GM12864 (cell line): ENCODE data around the gene BPIFB1.

Experiments used
- DNase-seq: peaks from one replicate; pipeline ENCODE4 v3.0.0-alpha.2; 2011; ENCODE audit warnings: low read depth
- H3K4me3 ChIP-seq: 2 replicates; pipeline ENCODE4 v1.5.1; 2011; ENCODE audit warnings: mild to moderate bottlenecking, low read depth, low read length, control low read depth
- TF ChIP-seq, protein P1 (sequence below): IDR thresholded peaks from 2 replicates; pipeline ENCODE4 v1.5.1; 2011; ENCODE audit warnings: low read depth, mild to moderate bottlenecking, moderate library complexity, low read length, control low read depth, inconsistent platforms; ENCODE audit errors: missing control alignments

Gene BPIFB1

GRCh38 chr20:33255005-33255404, 28.0 kb upstream of the BPIFB1 start:
- no peak for DNase-seq
- TF ChIP-seq, protein P1, sequence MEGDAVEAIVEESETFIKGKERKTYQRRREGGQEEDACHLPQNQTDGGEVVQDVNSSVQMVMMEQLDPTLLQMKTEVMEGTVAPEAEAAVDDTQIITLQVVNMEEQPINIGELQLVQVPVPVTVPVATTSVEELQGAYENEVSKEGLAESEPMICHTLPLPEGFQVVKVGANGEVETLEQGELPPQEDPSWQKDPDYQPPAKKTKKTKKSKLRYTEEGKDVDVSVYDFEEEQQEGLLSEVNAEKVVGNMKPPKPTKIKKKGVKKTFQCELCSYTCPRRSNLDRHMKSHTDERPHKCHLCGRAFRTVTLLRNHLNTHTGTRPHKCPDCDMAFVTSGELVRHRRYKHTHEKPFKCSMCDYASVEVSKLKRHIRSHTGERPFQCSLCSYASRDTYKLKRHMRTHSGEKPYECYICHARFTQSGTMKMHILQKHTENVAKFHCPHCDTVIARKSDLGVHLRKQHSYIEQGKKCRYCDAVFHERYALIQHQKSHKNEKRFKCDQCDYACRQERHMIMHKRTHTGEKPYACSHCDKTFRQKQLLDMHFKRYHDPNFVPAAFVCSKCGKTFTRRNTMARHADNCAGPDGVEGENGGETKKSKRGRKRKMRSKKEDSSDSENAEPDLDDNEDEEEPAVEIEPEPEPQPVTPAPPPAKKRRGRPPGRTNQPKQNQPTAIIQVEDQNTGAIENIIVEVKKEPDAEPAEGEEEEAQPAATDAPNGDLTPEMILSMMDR = no peak
- no peak overlapping the region for H3K4me3 ChIP-seq

DNA sequence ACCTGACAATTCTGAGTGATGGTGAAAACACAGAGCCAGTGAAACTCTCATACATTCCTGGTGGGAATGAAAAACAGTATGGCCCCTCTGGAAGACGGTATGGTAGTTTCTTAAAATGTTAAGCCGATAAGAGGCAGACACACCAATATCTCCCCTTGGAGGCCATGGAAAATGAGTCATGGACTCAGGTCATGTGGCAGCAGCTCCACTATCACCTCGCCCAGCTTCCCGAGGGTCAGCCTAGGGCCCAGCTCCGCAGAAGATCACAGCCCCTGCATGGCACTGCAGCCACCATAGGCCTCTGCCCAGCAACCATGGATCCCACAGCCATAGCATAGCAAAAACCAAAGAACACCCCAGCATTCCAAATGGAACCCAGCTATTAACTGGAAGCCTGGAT, 25.8 kb upstream of the BPIFB1 start:
- DNase-seq = no peak
- no peak overlapping the region for H3K4me3 ChIP-seq
- TF ChIP-seq, protein P1 = no peak

GRCh38 chr20:33259371-33259770, 23.6 kb upstream of the BPIFB1 start:
- DNase-seq = no peak
- no peak overlapping the region for H3K4me3 ChIP-seq
- TF ChIP-seq, protein P1 = no peak

- no peak overlapping the region for H3K4me3 ChIP-seq
- DNase-seq = no peak
- TF ChIP-seq, protein P1 = no peak
Measured at GRCh38 chr20:33261465-33261864, 21.5 kb upstream of the BPIFB1 start.

- TF ChIP-seq, protein P1 = peak; percentile 58
- DNase-seq = no peak
- H3K4me3 ChIP-seq = no peak overlapping the region
Measured at GRCh38 chr20:33262658-33263065, 20.4 kb upstream of the BPIFB1 start.

DNA sequence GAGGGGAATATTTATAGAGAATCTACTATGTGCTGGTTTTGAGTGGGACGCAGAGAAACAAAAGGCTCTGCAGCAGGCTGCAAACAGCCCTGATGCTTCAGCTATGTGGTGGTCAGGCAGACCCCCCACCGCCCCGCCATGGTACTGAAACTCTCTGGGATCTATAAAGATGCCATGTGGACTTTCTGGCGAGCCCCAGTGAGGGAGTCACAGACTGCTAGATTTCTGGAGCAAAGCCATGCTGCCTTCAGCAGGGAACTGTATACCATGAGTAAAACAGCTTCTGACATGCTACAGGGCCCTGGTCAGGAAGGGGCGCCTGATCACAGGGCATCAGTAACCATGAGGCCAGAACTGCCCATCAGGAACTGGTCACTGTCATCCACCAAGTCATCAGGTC, 19.2 kb upstream of the BPIFB1 start:
- DNase-seq = no peak
- TF ChIP-seq, protein P1 = no peak
- no peak overlapping the region for H3K4me3 ChIP-seq

DNA sequence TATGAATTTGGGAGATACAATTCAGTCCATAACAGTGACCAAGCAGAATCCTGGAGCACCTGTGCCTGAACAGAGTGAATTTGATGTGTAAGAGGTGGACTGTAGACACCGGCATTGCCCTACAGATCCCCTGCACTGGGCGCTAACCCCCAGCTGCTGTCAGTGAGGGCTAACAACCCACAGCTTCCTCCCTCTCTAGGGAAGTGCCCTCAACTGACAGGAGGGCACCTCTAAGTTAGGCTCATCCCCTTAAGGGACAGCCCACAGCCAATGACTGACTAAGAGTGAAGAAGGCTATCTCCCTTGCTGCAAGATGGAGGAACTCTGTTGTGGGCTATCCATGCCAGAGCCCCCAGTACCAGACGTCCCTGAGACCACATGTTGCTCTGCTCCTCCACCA, 15.3 kb upstream of the BPIFB1 start:
- no peak for DNase-seq

More for the DNA sequence above, 15.3 kb upstream of the BPIFB1 start:
- no peak overlapping the region for H3K4me3 ChIP-seq
- TF ChIP-seq, protein P1 = no peak
